GM12875 (cell line): ENCODE results near the gene N4BP3.

Source experiments
- H3K4me3 ChIP-seq: one replicate; pipeline ENCODE4 v1.5.1; 2011; ENCODE audit warnings: low read depth, low read length, control low read depth
- TF ChIP-seq, protein P1 (sequence below): IDR thresholded peaks from 2 replicates; pipeline ENCODE4 v1.5.1; 2011; ENCODE audit warnings: low read depth, mild to moderate bottlenecking, control low read depth, inconsistent platforms, low read length, moderate library complexity, borderline replicate concordance; ENCODE audit not compliant: insufficient read depth

The N4BP3 gene

GRCh38 chr5:178104492-178104891 lies 8.8 kb upstream of the N4BP3 start:
- TF ChIP-seq, protein P1, sequence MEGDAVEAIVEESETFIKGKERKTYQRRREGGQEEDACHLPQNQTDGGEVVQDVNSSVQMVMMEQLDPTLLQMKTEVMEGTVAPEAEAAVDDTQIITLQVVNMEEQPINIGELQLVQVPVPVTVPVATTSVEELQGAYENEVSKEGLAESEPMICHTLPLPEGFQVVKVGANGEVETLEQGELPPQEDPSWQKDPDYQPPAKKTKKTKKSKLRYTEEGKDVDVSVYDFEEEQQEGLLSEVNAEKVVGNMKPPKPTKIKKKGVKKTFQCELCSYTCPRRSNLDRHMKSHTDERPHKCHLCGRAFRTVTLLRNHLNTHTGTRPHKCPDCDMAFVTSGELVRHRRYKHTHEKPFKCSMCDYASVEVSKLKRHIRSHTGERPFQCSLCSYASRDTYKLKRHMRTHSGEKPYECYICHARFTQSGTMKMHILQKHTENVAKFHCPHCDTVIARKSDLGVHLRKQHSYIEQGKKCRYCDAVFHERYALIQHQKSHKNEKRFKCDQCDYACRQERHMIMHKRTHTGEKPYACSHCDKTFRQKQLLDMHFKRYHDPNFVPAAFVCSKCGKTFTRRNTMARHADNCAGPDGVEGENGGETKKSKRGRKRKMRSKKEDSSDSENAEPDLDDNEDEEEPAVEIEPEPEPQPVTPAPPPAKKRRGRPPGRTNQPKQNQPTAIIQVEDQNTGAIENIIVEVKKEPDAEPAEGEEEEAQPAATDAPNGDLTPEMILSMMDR: no peak
- no peak overlapping the region for H3K4me3 ChIP-seq

DNA sequence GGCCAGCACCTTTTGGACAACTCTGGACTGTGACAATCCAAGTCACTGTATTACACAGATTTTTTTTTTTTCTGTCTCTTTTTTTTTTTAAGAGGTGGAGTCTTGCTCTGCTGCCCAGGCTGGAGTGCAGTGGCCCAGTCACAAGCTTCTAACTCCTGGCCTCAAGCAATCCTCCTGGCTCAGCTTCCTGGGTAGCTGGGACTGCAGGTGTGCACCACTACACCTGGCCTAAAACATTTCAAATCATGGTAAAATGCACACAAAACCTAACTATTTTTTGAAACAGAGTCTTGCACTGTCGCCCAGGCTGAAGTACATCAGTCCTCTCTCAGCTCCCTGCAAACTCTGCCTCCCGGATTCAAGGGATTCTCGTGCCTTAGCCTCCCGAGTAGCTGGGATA lies 7.2 kb upstream of the N4BP3 start:
- TF ChIP-seq, protein P1: no peak
- H3K4me3 ChIP-seq: no peak overlapping the region

- no peak overlapping the region for H3K4me3 ChIP-seq
- TF ChIP-seq, protein P1: no peak
Measured at GRCh38 chr5:178106556-178107239, 6.6 kb upstream of the N4BP3 start.

- TF ChIP-seq, protein P1: no peak
- no peak overlapping the region for H3K4me3 ChIP-seq
Measured at GRCh38 chr5:178107756-178108310, 5.5 kb upstream of the N4BP3 start.

- no peak overlapping the region for H3K4me3 ChIP-seq
- TF ChIP-seq, protein P1: no peak
Measured at GRCh38 chr5:178108446-178108845, 4.9 kb upstream of the N4BP3 start.

GRCh38 chr5:178108966-178109365 lies 4.4 kb upstream of the N4BP3 start:
- TF ChIP-seq, protein P1: no peak
- H3K4me3 ChIP-seq: no peak overlapping the region

GRCh38 chr5:178110511-178110910 lies 2.8 kb upstream of the N4BP3 start:
- no peak overlapping the region for H3K4me3 ChIP-seq
- TF ChIP-seq, protein P1: no peak
